Stimulated activated CD8-positive, alpha-beta memory T cell treated with anti-CD3 and anti-CD28 coated beads, Interleukin-2, amount 100 ng/mL, for 1 hour (primary cell): ENCODE measurements around the gene CLCN2.
A peak's percentile ranks its signal among the peaks of the same experiment; 100 is the strongest.

Source experiments
- DNase-seq, 2 donors: peaks; one replicate each; pipeline ENCODE4 v3.0.0-alpha.2; 2020; ENCODE audit warnings: low read depth in 2 of 2

Gene CLCN2

DNA sequence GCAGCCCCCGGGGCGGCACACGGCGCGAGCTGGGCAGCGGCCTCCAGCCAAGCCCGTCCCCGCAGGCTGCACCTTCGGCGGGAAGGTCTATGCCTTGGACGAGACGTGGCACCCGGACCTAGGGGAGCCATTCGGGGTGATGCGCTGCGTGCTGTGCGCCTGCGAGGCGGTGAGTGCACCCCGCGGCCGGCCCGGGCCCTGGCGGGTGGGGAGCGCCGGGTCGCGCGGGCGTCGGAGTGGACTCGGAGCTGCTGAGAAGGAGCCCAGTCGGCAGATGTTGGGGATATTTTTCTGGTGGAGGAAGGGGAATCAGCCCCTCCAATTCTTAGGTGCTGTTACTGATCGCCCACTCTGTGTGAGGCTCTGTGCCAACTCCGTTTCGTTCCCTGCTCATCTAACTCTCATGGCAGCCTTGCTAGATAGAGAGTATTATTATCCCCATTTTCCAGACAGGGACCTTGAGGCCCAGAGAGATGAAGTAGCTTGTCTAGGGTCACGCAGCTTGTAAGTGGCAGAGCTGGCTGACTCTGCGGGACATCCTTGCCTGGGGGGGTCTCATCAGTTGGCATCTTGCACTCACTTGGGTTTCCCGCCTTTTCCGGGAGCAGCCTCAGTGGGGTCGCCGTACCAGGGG lies 19.3 kb upstream of the CLCN2 start:
- no peak for DNase-seq

DNA sequence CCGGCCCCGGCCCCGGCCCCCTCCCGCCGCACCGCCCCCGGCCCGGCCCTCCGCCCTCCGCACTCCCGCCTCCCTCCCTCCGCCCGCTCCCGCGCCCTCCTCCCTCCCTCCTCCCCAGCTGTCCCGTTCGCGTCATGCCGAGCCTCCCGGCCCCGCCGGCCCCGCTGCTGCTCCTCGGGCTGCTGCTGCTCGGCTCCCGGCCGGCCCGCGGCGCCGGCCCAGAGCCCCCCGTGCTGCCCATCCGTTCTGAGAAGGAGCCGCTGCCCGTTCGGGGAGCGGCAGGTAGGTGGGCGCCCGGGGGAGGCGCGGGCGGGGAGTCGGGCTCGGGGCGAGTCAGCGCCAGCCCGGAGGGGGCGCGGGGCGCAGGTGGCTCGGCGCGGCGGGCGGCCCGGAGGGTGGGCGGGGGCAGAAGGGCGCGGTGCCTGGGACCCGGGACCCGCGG lies 18.8 kb upstream of the CLCN2 start:
- no peak for DNase-seq

DNA sequence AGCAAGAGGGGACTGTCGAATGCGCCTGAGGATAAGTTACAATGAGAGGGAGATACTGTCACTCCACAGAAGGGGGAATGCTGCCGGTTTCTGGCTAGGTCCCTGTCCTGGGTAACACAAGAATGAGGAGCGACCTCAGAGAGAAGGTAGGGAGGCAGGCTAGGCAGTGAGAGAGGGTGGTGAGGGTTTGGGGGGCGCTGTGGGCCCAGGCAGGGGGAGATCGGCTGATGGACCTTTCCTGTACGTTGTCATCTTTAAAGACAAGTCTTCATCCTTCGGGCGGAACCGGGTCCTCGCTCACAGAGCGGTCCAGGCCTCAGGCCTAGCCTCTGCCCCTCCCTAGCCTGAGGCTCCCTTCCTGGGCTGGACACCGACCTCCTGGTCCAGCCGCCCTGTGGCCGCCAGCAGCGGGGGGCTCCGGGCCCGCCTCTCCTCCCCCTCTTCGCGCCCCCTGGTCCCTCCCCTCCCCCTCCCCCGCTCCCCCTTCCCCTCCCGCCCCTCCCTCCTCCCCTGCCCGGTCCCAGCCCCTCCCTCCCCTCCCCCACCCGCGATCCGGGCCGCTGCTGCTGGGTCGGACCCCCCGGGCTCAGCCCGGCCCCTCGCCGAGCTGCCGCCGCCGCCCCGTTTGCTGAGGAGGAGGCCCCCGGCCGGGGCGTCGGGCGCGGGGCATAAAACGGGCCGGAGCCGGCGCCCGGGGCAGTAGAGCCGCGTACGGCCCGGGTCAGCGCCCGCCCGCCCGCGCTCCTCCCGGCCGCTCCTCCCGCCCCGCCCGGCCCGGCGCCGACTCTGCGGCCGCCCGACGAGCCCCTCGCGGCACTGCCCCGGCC lies 18.2 kb upstream of the CLCN2 start, which contains the start of gene CHRD:
CHRD (plus strand) TSS at position 697 of the 827 bp plus-strand sequence. CDS start 265 bp downstream, outside the sequence.
- no peak for DNase-seq

DNA sequence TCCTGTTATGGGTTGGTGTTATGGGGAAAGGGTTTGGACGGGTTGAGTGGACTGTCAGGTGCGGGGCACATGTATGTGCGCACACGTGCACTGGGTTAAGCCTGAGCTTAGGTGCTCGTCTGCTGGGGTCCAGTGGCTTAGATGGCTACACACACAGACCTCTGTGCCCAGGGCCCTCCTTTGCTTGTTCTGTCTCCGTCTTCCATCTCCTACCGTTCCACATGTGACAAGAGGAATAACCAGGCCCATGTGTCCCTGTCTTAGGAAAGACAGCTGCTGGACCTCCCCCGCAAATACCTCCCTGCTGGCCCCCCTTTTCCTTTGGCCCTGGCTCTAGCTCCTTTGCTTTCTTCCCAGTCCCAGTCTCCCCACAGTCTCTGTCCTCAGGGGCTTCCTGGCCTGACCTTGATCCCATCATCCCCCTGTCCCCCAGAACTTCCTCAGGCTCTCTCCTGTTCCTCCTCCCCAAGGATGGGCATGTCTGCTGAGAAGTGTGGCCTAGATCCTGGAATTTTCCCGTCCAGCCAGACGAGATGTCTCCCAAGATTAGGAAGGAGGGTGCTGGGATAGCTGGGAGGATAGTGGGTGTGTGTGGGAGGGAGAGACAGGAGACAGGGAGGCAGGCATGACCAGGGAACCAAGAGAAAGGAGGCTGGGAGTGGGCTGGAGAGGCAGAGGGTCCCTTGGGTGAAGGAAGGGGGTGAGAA lies 17.4 kb upstream of the CLCN2 start:
- DNase-seq, result no peak

DNA sequence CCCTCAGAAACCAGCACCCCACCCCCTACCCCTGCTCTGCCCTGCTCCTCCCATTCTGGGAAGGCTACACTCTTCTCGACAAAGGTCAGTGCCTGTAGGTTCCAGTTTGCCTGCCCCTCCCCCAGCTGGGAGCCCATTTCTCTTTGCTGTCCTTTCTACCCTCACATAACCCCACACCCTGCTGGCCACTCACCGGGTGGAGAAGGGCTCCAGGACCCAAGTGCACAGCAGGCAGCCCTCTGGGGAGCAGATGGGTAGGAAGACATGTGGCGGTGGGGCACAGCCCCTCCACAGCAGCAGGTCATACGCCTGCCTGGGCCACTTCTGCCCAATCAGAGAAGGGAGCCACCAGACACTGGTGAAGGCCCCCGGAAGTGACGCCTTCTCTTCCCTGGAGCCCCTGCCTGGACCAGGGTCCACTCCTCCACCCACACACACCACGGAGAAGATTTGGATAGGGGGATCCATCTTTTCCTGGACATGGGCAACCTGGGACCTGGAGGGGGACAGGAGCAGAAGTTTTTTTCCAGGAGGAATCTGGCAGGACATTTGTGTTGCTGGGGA lies 16.6 kb upstream of the CLCN2 start, which contains the start of gene THPO:
THPO (minus strand) TSS at position 326 of the 564 bp plus-strand sequence. CDS start 1,948 bp downstream, outside the sequence.
- DNase-seq, result no peak

DNA sequence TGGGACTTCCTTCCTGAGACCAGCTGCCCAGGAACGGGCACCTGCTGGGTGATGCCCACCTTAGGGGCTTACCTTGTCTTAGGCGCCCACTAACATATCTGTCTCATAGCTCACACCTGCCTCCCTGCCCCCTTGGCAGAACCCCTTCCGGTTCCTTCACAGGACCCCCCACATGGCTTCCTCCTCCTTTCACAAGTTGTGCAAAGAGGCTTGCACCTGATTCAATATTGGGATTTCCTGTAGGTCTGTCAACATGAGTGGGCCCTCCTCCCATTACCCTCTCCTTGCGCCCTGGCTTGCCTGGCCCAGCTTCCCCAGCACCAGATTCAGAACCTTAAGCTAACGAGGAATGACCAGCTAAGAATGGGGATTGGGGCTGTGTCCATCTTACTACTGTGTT lies 16.0 kb upstream of the CLCN2 start:
- no peak for DNase-seq

DNA sequence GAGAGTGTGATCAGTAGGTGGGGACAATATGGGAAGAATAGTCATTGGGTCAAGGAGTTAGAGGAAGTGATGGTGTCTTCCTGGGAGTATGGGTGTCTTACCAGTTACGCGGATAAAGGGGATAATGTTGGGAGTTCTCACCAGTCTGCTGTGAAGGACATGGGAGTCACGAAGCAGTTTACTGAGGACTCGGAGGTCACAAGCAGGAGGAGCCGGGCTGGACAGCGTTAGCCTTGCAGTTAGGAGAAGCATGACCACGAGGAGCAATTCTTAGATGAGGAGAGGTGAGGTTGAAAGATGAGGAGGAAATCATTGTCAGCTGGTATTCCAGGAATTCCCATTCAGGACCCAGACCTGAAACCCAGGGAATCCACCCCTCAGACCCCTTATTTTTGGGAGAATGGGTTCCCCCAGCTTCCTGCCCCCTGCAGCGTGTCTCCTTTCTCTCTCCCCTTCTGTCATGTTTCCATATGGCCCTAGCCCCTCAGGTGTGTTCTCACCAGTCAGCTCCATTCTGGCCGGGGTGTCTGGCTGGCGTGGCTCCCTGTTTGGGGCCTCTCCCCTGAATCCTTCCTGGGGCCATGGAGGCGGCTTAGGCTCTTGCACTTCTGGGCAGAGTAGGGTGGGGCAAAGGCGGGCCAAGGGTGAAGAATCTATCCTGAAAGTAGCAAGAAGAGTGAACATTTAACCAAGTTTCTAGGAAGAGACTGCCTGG lies 14.5 kb upstream of the CLCN2 start:
- no peak for DNase-seq

DNA sequence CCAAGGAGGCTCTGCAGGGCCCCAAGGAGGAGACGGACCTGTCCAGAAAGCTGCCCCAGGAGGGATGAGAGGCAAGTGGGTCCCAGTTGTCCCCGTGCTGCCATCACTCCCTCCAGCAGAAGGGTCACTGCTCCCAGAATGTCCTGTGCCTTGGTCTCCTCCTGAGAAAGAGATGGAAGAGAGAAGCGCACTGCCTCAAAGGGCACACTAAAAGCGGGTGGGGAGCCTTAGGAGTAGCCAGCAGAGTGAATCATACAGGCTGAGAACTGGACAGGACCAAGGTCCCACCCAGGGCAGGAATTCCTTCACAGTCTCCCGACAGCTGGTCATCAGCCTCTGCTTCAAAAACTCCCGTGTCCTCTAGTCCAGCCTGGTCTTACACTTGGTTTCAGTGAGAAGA lies 12.0 kb upstream of the CLCN2 start:
- no peak for DNase-seq

DNA sequence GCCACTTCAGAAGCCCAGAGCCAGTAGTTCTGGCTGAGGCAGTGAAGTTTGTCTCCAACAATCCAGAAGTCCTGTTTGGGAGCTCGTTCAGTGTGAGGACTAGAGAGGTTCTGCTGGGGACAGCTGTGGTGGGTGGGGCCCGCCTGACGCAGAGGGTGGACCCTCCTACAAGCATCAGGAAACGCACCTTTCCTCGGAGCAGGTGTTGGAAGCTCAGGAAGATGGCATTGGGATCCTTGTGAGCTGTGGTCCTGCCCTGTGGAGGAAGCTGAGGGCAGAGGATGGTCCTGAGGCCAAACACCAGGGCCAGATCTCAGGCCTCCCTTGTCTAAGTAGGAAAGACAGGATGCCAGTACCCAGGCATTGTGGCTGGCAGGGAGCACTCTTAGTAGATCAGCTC lies 11.5 kb upstream of the CLCN2 start:
- no peak for DNase-seq

DNA sequence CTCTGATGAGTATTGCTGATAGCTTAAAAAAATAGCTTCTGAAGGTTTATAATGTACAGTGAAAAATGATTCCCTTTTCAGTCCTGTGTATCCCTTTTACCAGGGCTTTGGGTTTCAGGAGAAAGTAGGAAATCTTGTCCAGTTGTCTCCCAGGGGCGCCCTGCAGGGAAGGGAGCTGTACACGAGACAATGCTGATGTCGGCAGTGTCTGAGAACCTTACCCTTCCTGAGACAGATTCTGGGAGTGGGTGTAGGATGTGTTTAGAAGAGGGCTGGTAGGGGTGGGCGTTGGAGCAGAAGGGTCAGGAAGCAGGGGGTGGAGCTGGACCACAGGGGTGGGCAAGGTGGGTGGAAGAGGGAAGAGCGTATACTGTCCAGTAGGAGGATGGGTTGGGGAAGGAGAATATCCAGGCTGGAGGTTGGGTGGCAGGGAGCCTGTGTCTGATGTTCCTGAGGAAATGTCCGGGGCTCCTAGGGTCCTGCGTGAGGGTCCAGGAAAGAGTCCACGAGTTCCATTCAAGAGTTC lies 11.0 kb upstream of the CLCN2 start:
- no peak for DNase-seq

DNA sequence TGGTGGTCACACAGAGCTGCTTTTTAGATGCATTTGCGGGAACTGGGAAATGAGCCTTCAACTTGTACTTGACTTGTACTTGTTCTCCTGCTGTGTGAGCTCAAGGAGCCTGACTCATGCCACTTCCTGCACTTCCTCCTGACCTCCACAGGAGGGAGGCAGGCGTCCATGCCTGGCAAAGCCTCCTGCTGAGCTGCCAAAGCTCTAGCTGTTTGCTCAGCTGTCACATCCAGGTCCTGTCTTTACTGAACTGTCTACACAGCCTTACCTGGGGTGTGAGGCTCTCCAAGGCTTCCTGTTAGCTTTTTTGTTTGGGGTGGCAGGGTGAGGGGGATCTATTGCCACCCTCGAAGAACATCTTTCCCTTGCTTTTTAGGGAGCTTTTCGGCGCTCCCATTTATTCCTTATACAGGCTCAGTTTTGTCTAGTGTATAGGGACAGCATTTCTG lies 10.2 kb upstream of the CLCN2 start:
- DNase-seq, result peak in 1 of 2 donors; percentile 42

DNA sequence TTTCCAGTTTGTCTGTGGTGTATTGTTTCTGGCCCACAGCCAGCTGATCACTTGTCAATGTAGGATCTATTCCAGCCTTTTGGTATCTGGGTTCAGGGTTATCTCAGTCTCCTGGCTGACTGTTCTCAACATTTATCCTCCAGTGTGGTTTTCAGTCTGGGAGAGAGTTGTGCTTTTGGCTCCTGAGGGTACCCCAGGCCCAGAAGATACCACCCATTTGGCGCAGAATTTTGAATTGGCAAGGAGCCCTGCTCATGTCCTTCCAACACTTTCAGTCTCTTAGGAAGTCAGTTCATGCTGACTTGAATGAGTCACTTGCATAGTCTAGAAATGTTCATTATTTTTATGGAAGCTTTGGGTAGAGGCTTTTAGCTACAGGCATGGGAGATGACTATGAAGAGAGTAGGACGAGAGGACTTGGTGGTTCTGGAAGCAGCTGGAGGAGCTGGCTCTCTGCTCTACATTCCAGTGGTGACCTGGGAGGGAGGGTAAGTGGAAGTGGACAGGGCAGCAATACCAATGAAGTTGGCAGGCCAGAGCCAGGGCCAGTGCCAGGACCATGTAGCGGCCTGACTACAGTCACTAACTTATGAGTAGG lies 7.3 kb upstream of the CLCN2 start:
- DNase-seq, result no peak

DNA sequence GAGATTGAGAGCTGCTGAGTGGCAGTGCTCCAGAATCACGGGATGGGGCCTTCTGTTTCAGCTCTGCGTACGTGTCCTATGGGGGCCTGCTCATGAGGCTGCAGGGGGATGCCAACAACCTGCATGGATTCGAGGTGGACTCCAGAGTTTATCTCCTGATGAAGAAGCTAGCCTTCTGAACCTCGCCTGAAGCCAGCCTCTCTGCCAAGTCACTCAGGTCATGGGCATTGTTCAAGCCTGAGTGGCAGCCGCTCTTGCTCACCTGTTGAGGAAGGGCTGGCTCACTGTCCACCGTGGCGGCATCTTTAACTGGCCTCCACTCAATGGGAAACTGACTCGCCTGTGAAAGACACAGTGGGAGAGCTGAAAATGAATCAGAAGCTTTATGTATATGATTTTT lies 6.7 kb upstream of the CLCN2 start:
- DNase-seq, result no peak

DNA sequence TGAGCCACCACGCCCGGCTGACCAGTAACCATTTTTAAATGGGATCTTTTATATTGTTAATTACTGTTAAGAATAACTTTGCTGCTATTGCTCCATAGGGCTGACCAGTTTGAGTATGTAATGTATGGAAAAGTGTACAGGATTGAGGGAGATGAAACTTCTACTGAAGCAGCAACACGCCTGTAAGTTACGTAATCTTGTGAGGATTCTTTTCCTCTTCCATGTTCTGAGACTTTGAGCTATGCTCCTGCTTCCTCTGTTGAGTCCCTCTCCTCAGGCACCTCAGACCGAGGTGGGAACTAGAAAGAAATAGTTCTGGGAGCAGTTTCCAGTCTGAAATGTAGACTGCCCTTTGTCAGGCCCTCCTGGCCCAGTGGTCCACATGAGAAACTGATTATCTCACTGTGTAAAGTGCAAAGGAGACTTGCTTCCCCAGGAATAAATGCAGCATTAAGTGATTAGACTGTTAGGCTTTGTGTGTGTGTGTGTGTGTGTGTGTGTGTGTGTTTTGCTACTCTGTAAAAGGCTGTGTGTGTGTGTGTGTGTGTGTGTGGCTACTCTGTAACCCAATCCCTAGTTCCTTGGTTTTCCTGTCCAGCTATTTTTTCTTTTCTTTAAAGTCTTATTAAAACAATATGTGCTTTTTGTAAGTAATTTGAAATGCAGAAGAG lies 5.3 kb upstream of the CLCN2 start:
- no peak for DNase-seq

DNA sequence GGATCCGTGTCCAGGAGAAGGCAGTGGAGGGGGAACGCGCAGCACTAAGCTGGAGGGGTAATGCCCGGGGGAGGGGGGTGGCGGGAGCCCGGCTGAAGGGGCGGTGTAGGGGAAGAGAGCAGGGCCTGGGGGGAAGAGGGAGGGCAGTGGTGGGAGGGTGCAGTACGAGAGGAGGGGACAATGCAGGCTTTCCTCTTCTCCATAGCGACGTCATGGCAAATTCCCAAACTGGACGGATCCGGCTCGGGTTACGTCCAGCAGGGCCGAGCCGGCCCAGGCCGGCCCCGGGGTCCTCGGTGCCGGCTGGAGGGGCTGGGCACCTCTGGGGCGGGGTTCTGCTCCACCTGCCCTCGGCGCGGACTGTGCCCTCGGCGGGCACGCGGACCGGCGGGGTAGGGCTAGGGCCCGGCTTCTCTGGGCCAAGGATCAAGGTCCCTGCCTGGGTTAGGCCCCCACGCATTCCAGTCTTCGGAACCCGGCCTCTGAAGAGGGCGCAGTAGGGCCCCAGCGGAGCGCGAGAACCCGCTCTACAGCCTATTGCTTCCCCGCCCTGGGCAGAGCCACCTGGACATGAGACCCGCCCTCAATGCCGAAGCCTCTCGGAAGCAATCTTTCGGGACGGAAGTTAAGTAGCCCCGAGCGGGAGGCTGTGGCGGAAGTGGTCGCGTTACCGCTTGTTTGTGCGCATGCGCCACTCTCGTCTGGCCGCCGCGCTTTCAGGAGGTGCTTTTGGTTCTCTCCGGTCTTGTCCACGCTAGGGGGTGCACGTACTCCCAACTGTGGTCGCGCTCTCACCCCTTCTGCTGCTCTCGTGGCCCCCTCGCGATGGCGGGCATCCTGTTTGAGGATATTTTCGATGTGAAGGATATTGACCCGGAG lies 1.5 kb upstream of the CLCN2 start:
- peak; percentile 90 to 98 for DNase-seq

DNA sequence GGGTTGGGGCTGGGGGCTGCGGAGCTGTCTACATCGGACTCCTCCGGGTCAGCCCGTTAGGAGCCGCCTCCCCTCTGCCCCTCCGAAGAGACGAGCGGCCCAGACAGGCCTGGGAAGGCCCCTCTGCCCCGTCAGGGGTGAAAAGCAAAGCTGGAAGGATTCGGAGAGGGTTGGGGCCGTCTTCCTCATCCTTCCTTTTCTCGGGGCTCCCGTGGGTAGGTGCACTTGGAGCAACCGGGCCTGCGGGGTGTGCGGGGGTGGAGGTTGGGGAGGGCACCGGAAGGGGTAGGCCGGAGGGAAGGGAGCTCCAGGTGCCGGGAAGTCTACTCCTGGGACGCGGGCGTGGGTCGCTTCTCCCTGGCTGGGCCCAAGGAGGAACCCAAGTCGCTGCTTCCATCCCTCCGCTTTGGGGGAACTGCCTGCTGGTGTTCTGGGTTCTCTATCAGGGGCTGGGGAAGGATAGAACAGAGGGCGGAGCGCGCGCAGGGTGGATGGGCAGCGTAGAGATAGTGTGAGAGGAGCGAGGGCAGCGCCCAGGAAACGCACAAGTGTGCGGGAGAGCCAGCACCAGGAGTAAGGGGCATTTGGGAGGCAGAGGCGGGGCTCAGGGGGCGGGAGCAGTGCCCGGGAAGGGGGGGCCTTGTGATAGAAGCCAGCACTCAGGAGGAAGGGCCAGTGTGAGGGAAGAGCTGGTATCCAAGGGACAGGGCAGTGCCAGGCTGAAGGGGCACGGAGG lies 695 bp upstream of the CLCN2 start:
- no peak for DNase-seq

DNA sequence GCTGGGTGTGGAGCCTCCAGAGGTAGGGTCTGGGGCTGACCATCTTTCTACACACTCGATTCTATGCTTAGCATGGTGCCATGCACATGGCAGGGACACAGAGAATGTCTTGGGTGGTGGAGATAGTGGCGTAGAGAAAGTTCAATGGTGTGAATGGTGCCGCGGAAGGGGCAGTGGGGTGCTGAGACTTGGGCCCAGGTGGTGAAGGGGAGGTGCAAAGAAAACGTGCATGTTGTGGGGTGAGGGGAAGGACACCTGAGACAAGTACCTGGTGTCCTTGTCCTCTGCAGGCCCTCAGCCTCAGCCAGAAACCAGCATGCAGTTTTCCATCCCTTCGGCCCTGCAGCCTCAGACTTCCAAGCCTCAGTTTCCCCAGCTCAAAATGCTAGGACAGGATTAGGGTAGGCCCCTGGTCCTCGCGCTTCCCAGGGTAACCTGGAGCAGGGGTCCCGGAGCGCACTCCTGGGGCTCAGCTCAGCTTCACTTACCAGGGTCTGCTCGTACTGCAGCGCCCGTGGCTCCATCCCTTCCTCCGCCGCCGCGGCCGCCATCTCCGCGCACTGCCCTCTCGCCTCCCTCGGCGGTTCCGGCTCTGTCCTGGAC lies 375 bp downstream of the CLCN2 start:
- DNase-seq, result no peak
